ENCODE measurements around the gene FOXRED2. TPM values are rescaled to one million over a fixed set of nuclear protein-coding genes. Genes with fewer than 3 reads are reported as not detected.
A peak's percentile ranks its signal among the peaks of the same experiment; 100 is the strongest.

Gene FOXRED2
- total RNA-seq, 2 donors from 2014 or later, result 2.0 to 4.9 TPM

- no peak for TF ChIP-seq POLR2A (IDR thresholded peaks at IDR 0.05)
- TF ChIP-seq CTCF (IDR thresholded peaks at IDR 0.05), result no peak
- intact Hi-C loops (cut with DNase I), result loop anchor here (5.0 kb wide), 2 partner anchors 223 to 313 kb away; partner anchors contain the start of gene NCF4
Observed at GRCh38 chr22:36549033-36549432, 42.2 kb upstream of the FOXRED2 start.

GRCh38 chr22:36548606-36549005, 41.8 kb upstream of the FOXRED2 start:
- no peaks in the 10 kb centered on the region for H3K36me3 ChIP-seq (replicated peaks in 1 of 2; ENCODE audit: insufficient read depth in 1 of 2, low read depth in 2 of 2)
- H3K27ac ChIP-seq, result no peak overlapping the region
- no peaks in the 10 kb centered on the region for H3K27me3 ChIP-seq
- 62 to 63% methylated on average over 12 to 13 of the region's 14 CpGs for WGBS, 2 donors
- H3K4me3 ChIP-seq, result no peak overlapping the region
- H3K9me3 ChIP-seq, result no peaks in the 10 kb centered on the region
- peaks cover 3% of the 10 kb centered on the region for H3K4me1 ChIP-seq
- no peak for TF ChIP-seq POLR2A (IDR thresholded peaks at IDR 0.05)
- TF ChIP-seq CTCF (IDR thresholded peaks at IDR 0.05), result no peak
- intact Hi-C loops (cut with DNase I), result loop anchor here (5.0 kb wide), 2 partner anchors 224 to 314 kb away; partner anchors contain the start of gene NCF4
- ATAC-seq (no peak), DNase-seq (no peak)

More at GRCh38 chr22:36549033-36549432, 42.2 kb upstream of the FOXRED2 start:
- WGBS, 2 donors, result 64 to 69% methylated on average over 5 of the region's 5 CpGs
- Histone ChIP-seq H3K9me3 (no peaks in the 10 kb centered on the region), H3K27me3 (no peaks in the 10 kb centered on the region), H3K36me3 (replicated peaks in 1 of 2; ENCODE audit: insufficient read depth in 1 of 2, low read depth in 2 of 2) (no peaks in the 10 kb centered on the region), H3K27ac (no peak overlapping the region), H3K4me3 (no peak overlapping the region), H3K4me1 (peaks cover 3% of the 10 kb centered on the region)
- ATAC-seq, result no peak
- DNase-seq, result no peak

- WGBS, 2 donors, result 52 to 55% methylated on average over 6 of the region's 6 CpGs
- Histone ChIP-seq H3K27ac (no peak overlapping the region), H3K4me1 (peaks cover 3% of the 10 kb centered on the region), H3K4me3 (no peak overlapping the region), H3K9me3 (no peaks in the 10 kb centered on the region), H3K36me3 (replicated peaks in 1 of 2; ENCODE audit: insufficient read depth in 1 of 2, low read depth in 2 of 2) (no peaks in the 10 kb centered on the region), H3K27me3 (no peaks in the 10 kb centered on the region)
- intact Hi-C loops (cut with DNase I), result loop anchor here (5.0 kb wide), 2 partner anchors 225 to 315 kb away; partner anchors contain the start of gene NCF4
- TF ChIP-seq CTCF (IDR thresholded peaks at IDR 0.05) (no peak), POLR2A (IDR thresholded peaks at IDR 0.05) (no peak)
- ATAC-seq (no peak), DNase-seq (no peak)
Observed at GRCh38 chr22:36546932-36547331, 40.1 kb upstream of the FOXRED2 start.

GRCh38 chr22:36546092-36546804, 39.4 kb upstream of the FOXRED2 start:
- Histone ChIP-seq H3K27ac (no peak overlapping the region), H3K4me3 (no peak overlapping the region), H3K36me3 (replicated peaks in 1 of 2; ENCODE audit: insufficient read depth in 1 of 2, low read depth in 2 of 2) (no peaks in the 10 kb centered on the region), H3K4me1 (peaks cover 3% of the 10 kb centered on the region), H3K27me3 (no peaks in the 10 kb centered on the region), H3K9me3 (no peaks in the 10 kb centered on the region)
- intact Hi-C loops (cut with DNase I), result loop anchor here (5.0 kb wide), 2 partner anchors 226 to 316 kb away; partner anchors contain the start of gene NCF4
- ATAC-seq, result peak; percentile 74
- WGBS, 2 donors, result 16 to 17% methylated on average over 22 to 23 of the region's 23 CpGs
- DNase-seq, result peak; percentile 45 to 62 (median 50)
- TF ChIP-seq POLR2A (IDR thresholded peaks at IDR 0.05), result no peak
- peak; percentile 20 to 61 (median 50) for TF ChIP-seq CTCF (IDR thresholded peaks at IDR 0.05)

All from body of pancreas (tissue), 4 donors.